Spinal cord (tissue), 10 donors: ENCODE data around the gene LCE5A. TPM values are rescaled to one million over a fixed set of nuclear protein-coding genes. Genes with fewer than 3 reads are reported as not detected.

Source experiments
- DNase-seq, 6 donors: peaks; one replicate each; pipeline versions ENCODE4 v3.0.0 to v3.0.0-alpha.2; 2013 to 2015; ENCODE audit warnings: low spot score in 6 of 6, low read depth in 4 of 6
- H3K27ac ChIP-seq: one replicate; pipeline ENCODE4 v1.5.1; 2013; ENCODE audit warnings: low read depth, low read length, control low read depth
- H3K27me3 ChIP-seq: one replicate; pipeline ENCODE4 v1.6.1; 2013; ENCODE audit warnings: low read length; ENCODE audit not compliant: control insufficient read depth, insufficient read depth
- H3K36me3 ChIP-seq: one replicate; pipeline ENCODE4 v1.6.1; 2013; ENCODE audit warnings: low read length; ENCODE audit not compliant: control insufficient read depth, insufficient read depth
- H3K4me1 ChIP-seq: one replicate; pipeline ENCODE4 v1.6.1; 2013; ENCODE audit warnings: low read length; ENCODE audit not compliant: control insufficient read depth, insufficient read depth
- H3K4me3 ChIP-seq: one replicate; pipeline ENCODE4 v1.5.1; 2013; ENCODE audit warnings: low read depth, low read length, control low read depth
- H3K9me3 ChIP-seq: one replicate; pipeline ENCODE4 v1.6.1; 2013; ENCODE audit warnings: low read length; ENCODE audit not compliant: control insufficient read depth, insufficient read depth
- WGBS: methylation state at CpG from one replicate; pipeline ENCODE4 v1.1.5; 2013; ENCODE audit warnings: missing lambda C conversion rate; ENCODE audit not compliant: insufficient coverage; 5-methylcytosine and 5-hydroxymethylcytosine counted together
- long read RNA-seq, 4 donors: transcript quantifications; one replicate each; lab custom pipeline, GENCODE V29; 2026
- polyA plus RNA-seq, 2 donors: library from polyadenylated mRNA; unstranded; fragments of 120-200 nt; gene quantifications; one replicate each; pipeline ENCODE4 v1.2.1, GENCODE V29; 2013; ENCODE audit not compliant: insufficient read length in 2 of 2
- total RNA-seq, 2 donors: library from RNA; depleted of rRNA in 1 of 2; stranded (reverse); fragments of 120-200 nt in 1 of 2; fragments of >200 nt in 1 of 2; gene quantifications; one replicate each; pipeline versions ENCODE4 v1.2.3 to v1.2.4, GENCODE V29; 2013 to 2014
- donor health status: healthy.

The LCE5A gene, protein sequence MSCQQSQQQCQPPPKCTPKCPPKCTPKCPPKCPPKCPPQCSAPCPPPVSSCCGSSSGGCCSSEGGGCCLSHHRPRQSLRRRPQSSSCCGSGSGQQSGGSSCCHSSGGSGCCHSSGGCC
- total RNA-seq (not detected), polyA plus RNA-seq (under 1 TPM in 1 of 2 donors, not detected in 1; 0.20 TPM)
- long read RNA-seq, donor 1, result 0 reads
- long read RNA-seq, donor 2, result 0 reads
- long read RNA-seq, donor 3, result 0 reads
- long read RNA-seq, donor 4, result 0 reads

DNA sequence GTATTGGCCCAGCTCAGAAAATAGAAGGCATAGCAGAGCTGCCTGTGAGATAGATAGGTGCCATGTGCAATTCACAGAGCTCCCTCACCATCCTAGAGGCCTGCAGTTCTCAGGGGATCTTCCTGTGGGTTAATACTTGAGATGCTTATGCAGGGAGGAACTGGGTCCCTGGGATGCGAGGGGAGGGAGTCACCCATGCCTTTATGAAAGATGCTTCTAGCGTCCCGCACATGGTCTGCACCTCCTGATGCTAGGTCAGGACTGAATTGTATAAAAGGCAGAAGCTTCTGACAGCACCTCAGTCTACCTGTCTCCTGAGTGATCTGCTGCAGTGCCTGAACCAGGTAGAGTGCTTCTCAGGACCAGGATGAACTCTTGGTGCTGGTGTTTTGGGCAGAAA is at the start of gene LCE5A:
Gene LCE5A (plus strand): TSS at position 301 of the 400 bp plus-strand sequence. CDS start 732 bp downstream, outside the sequence.
- 91% methylated on average over 3 of the region's 3 CpGs for WGBS
- Histone ChIP-seq H3K9me3 (no peaks in the 10 kb centered on the region), H3K27ac (no peak within 1 kb of the TSS), H3K4me3 (no peak within 1 kb of the TSS), H3K4me1 (peaks cover 5% of the 10 kb centered on the region), H3K27me3 (peaks cover 14% of the 10 kb centered on the region), H3K36me3 (no peaks in the 10 kb centered on the region)
- no peak for DNase-seq

GRCh38 chr1:152461544-152461943 is 49.1 kb upstream of the LCE5A start:
- no CpG with 5 or more reads among the region's 6 CpGs for WGBS

GRCh38 chr1:152462636-152463035 is 48.0 kb upstream of the LCE5A start:
- H3K27me3 ChIP-seq, result no peaks in the 10 kb centered on the region
- WGBS, result 95% methylated on average over 16 of the region's 26 CpGs
- H3K4me1 ChIP-seq, result no peaks in the 10 kb centered on the region
- DNase-seq, result no peak
- no peak overlapping the region for H3K4me3 ChIP-seq
- H3K9me3 ChIP-seq, result no peaks in the 10 kb centered on the region
- H3K27ac ChIP-seq, result no peak overlapping the region
- H3K36me3 ChIP-seq, result no peaks in the 10 kb centered on the region

More at GRCh38 chr1:152461544-152461943, 49.1 kb upstream of the LCE5A start:
- Histone ChIP-seq H3K36me3 (no peaks in the 10 kb centered on the region), H3K27me3 (no peaks in the 10 kb centered on the region), H3K9me3 (no peaks in the 10 kb centered on the region), H3K4me3 (no peak overlapping the region), H3K4me1 (no peaks in the 10 kb centered on the region), H3K27ac (no peak overlapping the region)
- peak in 3 of 6 donors; percentile 4 to 64 (median 28) for DNase-seq

- WGBS, result no CpG with 5 or more reads among the region's 1 CpG
- no peaks in the 10 kb centered on the region for H3K27me3 ChIP-seq
- DNase-seq, result no peak
- no peaks in the 10 kb centered on the region for H3K9me3 ChIP-seq
- no peaks in the 10 kb centered on the region for H3K36me3 ChIP-seq
- H3K4me1 ChIP-seq, result no peaks in the 10 kb centered on the region
- H3K27ac ChIP-seq, result no peak overlapping the region
- H3K4me3 ChIP-seq, result no peak overlapping the region
Observed at GRCh38 chr1:152466217-152466616, 44.4 kb upstream of the LCE5A start.

- H3K4me1 ChIP-seq, result no peaks in the 10 kb centered on the region
- H3K4me3 ChIP-seq, result no peak overlapping the region
- 74% methylated on average over 3 of the region's 4 CpGs for WGBS
- no peak for DNase-seq
- H3K27me3 ChIP-seq, result no peaks in the 10 kb centered on the region
- H3K9me3 ChIP-seq, result peaks cover 9% of the 10 kb centered on the region
- H3K36me3 ChIP-seq, result no peaks in the 10 kb centered on the region
- no peak overlapping the region for H3K27ac ChIP-seq
Observed at GRCh38 chr1:152473887-152474537, 36.6 kb upstream of the LCE5A start.

- 49% methylated on average over 4 of the region's 10 CpGs for WGBS
- no peaks in the 10 kb centered on the region for H3K4me1 ChIP-seq
Observed at GRCh38 chr1:152479792-152480595, 30.6 kb upstream of the LCE5A start.

GRCh38 chr1:152481869-152482664 is 28.5 kb upstream of the LCE5A start:
- no peak overlapping the region for H3K27ac ChIP-seq
- no peaks in the 10 kb centered on the region for H3K36me3 ChIP-seq
- H3K4me3 ChIP-seq, result no peak overlapping the region
- no peaks in the 10 kb centered on the region for H3K9me3 ChIP-seq
- DNase-seq, result no peak
- H3K4me1 ChIP-seq, result no peaks in the 10 kb centered on the region
- H3K27me3 ChIP-seq, result no peaks in the 10 kb centered on the region
- 86% methylated on average over 7 of the region's 8 CpGs for whole genome bisulfite sequencing

More at GRCh38 chr1:152479792-152480595, 30.6 kb upstream of the LCE5A start:
- H3K4me3 ChIP-seq, result no peak overlapping the region
- H3K9me3 ChIP-seq, result peaks cover 8% of the 10 kb centered on the region
- H3K27ac ChIP-seq, result no peak overlapping the region
- H3K36me3 ChIP-seq, result no peaks in the 10 kb centered on the region
- H3K27me3 ChIP-seq, result no peaks in the 10 kb centered on the region
- DNase-seq, result no peak

DNA sequence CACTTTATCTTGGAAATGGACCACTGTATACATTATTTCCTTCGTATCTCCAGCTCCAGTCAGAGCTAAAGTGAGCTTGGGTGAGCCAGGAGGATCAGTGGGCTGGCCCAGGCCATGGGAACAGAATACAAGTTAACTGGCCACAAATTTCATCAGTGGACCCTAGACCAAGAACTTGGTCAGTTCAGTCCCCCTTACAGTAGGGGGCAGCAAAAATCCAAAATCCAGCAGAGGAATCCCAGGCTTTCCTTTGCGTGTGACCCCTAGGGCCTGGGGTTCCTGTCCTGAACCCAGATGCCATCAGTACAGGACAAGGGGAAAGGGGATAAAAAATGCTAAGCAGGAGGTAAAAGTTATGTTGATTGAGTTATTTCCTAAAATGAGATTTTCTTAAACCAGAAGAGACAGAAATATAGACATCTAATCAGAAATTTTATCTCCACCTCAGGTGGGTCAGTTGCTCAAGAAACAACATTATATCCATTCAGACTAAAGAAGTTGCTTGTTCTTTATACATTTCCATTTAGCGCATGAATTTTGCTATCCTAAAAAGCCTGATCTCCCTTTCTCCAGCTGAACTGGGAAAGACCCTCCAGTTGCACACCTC is 24.1 kb upstream of the LCE5A start:
- Histone ChIP-seq H3K9me3 (no peaks in the 10 kb centered on the region), H3K27ac (no peak overlapping the region), H3K4me1 (no peaks in the 10 kb centered on the region), H3K36me3 (no peaks in the 10 kb centered on the region), H3K27me3 (no peaks in the 10 kb centered on the region), H3K4me3 (no peak overlapping the region)
- 100% methylated on average over 1 of the region's 3 CpGs for WGBS
- DNase-seq, result no peak

DNA sequence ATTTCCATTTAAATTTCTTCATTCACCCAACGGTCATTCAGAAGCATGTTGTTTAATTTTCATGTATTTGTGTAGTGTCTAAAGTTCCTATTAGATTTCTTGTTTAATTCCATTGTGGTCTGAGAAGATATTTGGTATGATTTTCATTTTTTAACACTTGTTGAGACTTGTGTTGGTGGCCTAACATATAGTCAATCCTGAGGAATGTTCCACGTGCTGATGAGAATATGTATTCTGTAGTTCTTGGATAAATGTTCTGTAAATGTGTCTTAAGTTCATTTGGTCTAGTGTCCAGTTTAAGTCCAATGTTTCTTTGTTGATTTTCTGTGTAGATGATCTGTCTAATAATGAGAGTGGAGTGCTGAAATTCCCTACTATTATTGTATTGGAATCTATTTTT is 22.7 kb upstream of the LCE5A start:
- H3K4me3 ChIP-seq, result no peak overlapping the region
- DNase-seq, result no peak
- H3K36me3 ChIP-seq, result no peaks in the 10 kb centered on the region
- no peaks in the 10 kb centered on the region for H3K4me1 ChIP-seq
- H3K27ac ChIP-seq, result no peak overlapping the region
- 70% methylated on average over 1 of the region's 2 CpGs for WGBS
- H3K9me3 ChIP-seq, result no peaks in the 10 kb centered on the region
- H3K27me3 ChIP-seq, result no peaks in the 10 kb centered on the region
